Activated CD4-positive, alpha-beta T cell treated with anti-CD3 and anti-CD28 coated beads, Interleukin-2, amount 50 U/mL, for 48 hours (primary cell): ENCODE measurements around the gene OR2AT4.
"Not testable (repeated sequence)": the region's sequence is repeated elsewhere in the genome, so short reads cannot be mapped to it uniquely, and the experiment has no call there.

Experiments used
- DNase-seq, 2 experiments: peaks; one replicate each; pipeline ENCODE4 v3.0.0-alpha.2; 2020

The OR2AT4 gene

GRCh38 chr11:75101424-75102128 lies 4.9 kb upstream of the OR2AT4 start:
- DNase-seq = no peak

GRCh38 chr11:75100314-75100713 lies 3.6 kb upstream of the OR2AT4 start:
- DNase-seq = peak; percentile 47 to 63

GRCh38 chr11:75099635-75100034 lies 3.0 kb upstream of the OR2AT4 start:
- no peak for DNase-seq

- DNase-seq = not testable (repeated sequence)
These were observed 2.3 kb upstream of the OR2AT4 start for GRCh38 chr11:75098835-75099439.

GRCh38 chr11:75098181-75098580 lies 1.5 kb upstream of the OR2AT4 start:
- DNase-seq = not testable (repeated sequence)

- no peak for DNase-seq
These were observed 489 bp upstream of the OR2AT4 start for GRCh38 chr11:75097173-75097557.

GRCh38 chr11:75094382-75094781 lies 2.3 kb downstream of the OR2AT4 start:
- not testable (repeated sequence) for DNase-seq

- DNase-seq = no peak
These were observed 6.0 kb downstream of the OR2AT4 start for GRCh38 chr11:75090671-75091177.

- DNase-seq = no peak
These were observed 9.1 kb downstream of the OR2AT4 start for GRCh38 chr11:75087319-75088305.

- DNase-seq = no peak
These were observed 11.8 kb downstream of the OR2AT4 start for GRCh38 chr11:75084883-75085282.

- no peak for DNase-seq
These were observed 13.5 kb downstream of the OR2AT4 start for GRCh38 chr11:75083217-75083605.

GRCh38 chr11:75082601-75083216 lies 14.0 kb downstream of the OR2AT4 start:
- no peak for DNase-seq

GRCh38 chr11:75079546-75079945 lies 17.1 kb downstream of the OR2AT4 start:
- no peak for DNase-seq

- no peak for DNase-seq
These were observed 18.4 kb downstream of the OR2AT4 start for GRCh38 chr11:75078233-75078632.

GRCh38 chr11:75077316-75077715 lies 19.4 kb downstream of the OR2AT4 start:
- DNase-seq = no peak

- DNase-seq = no peak
These were observed 20.0 kb downstream of the OR2AT4 start for GRCh38 chr11:75076671-75077070.

GRCh38 chr11:75073459-75074190 lies 23.1 kb downstream of the OR2AT4 start:
- DNase-seq = no peak

- no peak for DNase-seq
These were observed 24.1 kb downstream of the OR2AT4 start for GRCh38 chr11:75072582-75072981.

GRCh38 chr11:75069473-75069872 lies 27.2 kb downstream of the OR2AT4 start:
- DNase-seq = no peak

GRCh38 chr11:75068993-75069392 lies 27.7 kb downstream of the OR2AT4 start:
- DNase-seq = no peak

- no peak for DNase-seq
These were observed 28.1 kb downstream of the OR2AT4 start for GRCh38 chr11:75068559-75068958.

GRCh38 chr11:75066061-75066460 lies 30.6 kb downstream of the OR2AT4 start:
- DNase-seq = no peak
